ENCODE results near the gene WDR36. TPM values are rescaled to one million over a fixed set of nuclear protein-coding genes. Genes with fewer than 3 reads are reported as not detected.

Gene WDR36
- total RNA-seq, 6 experiments from 2014 or later, result 26.9 to 30.5 (median 28.6) TPM

DNA sequence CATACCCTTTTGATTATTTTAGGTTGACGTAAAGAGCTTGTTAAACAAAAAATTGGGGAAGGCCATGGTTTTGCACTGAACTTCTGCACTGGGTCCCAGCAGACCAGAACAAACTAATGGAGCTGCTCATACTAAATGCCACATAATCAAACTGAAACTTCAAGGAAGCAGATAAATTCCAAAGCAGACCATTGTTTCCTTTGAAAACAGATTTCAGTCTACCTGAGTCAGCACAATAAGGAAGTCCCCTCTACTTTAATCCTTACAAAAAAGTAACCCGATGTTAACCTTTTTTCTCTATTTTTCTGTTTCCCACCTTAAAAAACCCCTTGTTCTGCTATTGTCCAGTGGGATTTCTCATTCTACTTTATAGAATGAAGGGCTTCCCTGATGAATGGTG lies 39.2 kb downstream of the WDR36 start:
- H3K4me3 Mint-ChIP-seq, result no peak overlapping the region
- H3K4me1 Mint-ChIP-seq (ENCODE audit: low read depth), result peaks cover 67% of the 10 kb centered on the region
- TF ChIP-seq, protein P1, sequence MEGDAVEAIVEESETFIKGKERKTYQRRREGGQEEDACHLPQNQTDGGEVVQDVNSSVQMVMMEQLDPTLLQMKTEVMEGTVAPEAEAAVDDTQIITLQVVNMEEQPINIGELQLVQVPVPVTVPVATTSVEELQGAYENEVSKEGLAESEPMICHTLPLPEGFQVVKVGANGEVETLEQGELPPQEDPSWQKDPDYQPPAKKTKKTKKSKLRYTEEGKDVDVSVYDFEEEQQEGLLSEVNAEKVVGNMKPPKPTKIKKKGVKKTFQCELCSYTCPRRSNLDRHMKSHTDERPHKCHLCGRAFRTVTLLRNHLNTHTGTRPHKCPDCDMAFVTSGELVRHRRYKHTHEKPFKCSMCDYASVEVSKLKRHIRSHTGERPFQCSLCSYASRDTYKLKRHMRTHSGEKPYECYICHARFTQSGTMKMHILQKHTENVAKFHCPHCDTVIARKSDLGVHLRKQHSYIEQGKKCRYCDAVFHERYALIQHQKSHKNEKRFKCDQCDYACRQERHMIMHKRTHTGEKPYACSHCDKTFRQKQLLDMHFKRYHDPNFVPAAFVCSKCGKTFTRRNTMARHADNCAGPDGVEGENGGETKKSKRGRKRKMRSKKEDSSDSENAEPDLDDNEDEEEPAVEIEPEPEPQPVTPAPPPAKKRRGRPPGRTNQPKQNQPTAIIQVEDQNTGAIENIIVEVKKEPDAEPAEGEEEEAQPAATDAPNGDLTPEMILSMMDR (IDR thresholded peaks at IDR 0.05), result no peak
- H3K36me3 Mint-ChIP-seq (ENCODE audit: low read depth), result peaks cover 17% of the 10 kb centered on the region
- peak overlapping the region; percentile 40; the same call in 1 of the 2 replicates for H3K27ac Mint-ChIP-seq
- no peaks in the 10 kb centered on the region for H3K9me3 Mint-ChIP-seq
- DNase-seq, result no peak
- peaks cover 3% of the 10 kb centered on the region; the same call in 1 of the 2 replicates for H3K27me3 Mint-ChIP-seq (ENCODE audit: insufficient read depth)

DNA sequence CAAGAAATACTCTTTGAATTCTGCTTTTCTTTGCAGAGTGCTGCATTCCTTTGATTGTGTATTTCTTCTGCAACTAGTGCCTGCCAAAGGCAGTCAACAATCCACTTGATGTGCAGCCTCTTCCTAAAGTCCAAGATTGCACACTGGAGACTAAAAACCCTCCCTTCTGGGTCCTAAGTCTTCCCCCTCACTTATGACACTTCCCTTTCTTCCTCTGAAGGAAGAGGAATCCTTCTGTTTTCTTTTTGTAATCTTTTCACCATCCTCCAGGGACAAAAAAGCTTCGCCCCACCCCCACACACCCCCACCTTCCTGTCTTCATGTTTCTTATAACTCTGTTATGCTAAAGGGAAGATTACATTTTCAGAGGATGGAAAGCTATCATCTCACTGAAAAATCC lies 39.9 kb downstream of the WDR36 start:
- no peak for DNase-seq
- peaks cover 59% of the 10 kb centered on the region for H3K4me1 Mint-ChIP-seq (ENCODE audit: low read depth)
- peaks cover 3% of the 10 kb centered on the region; the same call in 1 of the 2 replicates for H3K27me3 Mint-ChIP-seq (ENCODE audit: insufficient read depth)
- H3K9me3 Mint-ChIP-seq, result no peaks in the 10 kb centered on the region
- no peak overlapping the region for H3K27ac Mint-ChIP-seq
- peaks cover 10% of the 10 kb centered on the region for H3K36me3 Mint-ChIP-seq (ENCODE audit: low read depth)
- TF ChIP-seq, protein P1 (IDR thresholded peaks at IDR 0.05), result no peak
- no peak overlapping the region for H3K4me3 Mint-ChIP-seq

DNA sequence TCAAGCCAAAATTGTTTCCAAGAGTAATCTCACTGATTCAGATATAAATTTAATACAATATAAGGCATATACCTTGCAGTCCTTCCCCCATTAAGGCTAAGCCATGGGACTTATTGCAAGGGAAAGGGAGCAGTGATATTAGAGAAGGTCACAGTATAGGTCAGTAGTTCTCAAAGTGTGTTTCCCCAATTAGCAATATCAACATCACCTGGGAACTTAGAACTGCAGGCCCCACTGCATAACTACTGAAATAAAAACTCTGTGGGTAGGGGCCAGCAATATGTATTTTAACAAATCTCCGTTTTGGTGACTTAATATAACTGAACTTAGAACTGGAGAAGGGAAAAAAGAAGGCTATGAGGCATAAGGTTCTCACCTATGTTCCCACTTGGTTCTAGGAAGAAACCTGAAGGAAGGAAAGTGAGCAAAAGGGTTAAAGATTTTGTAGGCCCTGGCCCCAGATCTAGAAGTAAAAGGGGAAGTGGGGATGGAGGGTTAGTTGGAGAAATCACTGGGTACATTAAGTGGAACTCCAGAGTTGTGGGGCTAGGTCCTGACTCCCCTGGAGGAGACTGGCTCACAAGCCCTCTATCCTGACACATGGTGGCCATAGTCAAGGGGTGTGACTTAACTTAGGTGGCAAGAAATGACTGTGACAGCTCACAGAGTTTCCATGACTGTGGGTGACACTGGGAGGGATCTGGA lies 40.7 kb downstream of the WDR36 start:
- H3K36me3 Mint-ChIP-seq (ENCODE audit: low read depth), result peaks cover 2% of the 10 kb centered on the region
- no peaks in the 10 kb centered on the region for H3K9me3 Mint-ChIP-seq
- peaks cover 3% of the 10 kb centered on the region; the same call in 1 of the 2 replicates for H3K27me3 Mint-ChIP-seq (ENCODE audit: insufficient read depth)
- DNase-seq, result no peak
- no peak overlapping the region for H3K27ac Mint-ChIP-seq
- H3K4me3 Mint-ChIP-seq, result no peak overlapping the region
- peaks cover 51% of the 10 kb centered on the region for H3K4me1 Mint-ChIP-seq (ENCODE audit: low read depth)
- TF ChIP-seq, protein P1 (IDR thresholded peaks at IDR 0.05), result no peak

DNA sequence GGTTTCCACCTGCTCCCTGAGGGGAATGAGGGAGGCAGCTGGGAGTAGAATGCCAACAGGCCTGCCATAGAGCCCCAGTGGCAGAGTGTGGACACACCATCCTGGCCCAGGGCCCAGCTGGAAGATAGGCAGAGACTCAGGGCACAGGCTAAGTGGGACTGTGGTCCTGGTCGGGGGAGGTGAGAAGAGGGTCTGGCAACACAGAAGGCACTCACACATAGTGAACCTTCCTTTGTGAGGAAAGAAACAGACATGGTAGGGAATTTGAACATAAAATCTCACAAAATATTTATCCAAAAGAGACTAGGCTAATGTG lies 41.2 kb downstream of the WDR36 start:
- peaks cover 49% of the 10 kb centered on the region for H3K4me1 Mint-ChIP-seq (ENCODE audit: low read depth)
- H3K27me3 Mint-ChIP-seq (ENCODE audit: insufficient read depth), result peaks cover 3% of the 10 kb centered on the region; the same call in 1 of the 2 replicates
- no peak overlapping the region for H3K27ac Mint-ChIP-seq
- no peak overlapping the region for H3K4me3 Mint-ChIP-seq
- TF ChIP-seq, protein P1 (IDR thresholded peaks at IDR 0.05), result no peak
- H3K9me3 Mint-ChIP-seq, result no peaks in the 10 kb centered on the region
- DNase-seq, result no peak
- H3K36me3 Mint-ChIP-seq (ENCODE audit: low read depth), result no peaks in the 10 kb centered on the region; the same call in 1 of the 2 replicates

DNA sequence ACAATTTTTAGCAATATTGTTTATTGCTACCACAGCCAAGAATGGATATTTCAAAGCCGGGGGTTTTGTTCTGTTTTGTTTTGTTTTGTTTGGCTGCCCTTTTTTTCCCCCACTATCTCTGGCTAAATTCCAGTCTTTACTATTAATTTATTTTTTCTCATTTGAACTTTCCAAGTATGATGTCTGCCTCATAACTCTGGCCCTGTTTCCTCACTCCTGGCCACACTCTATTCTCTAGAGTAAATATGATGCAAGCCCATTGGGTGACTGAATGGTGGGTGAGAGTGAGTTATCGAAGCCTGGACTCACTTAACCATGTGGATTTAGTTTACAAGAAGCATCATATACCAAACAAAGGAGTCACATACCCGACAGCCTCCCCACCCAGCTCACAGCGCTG lies 41.9 kb downstream of the WDR36 start:
- peaks cover 3% of the 10 kb centered on the region; the same call in 1 of the 2 replicates for H3K27me3 Mint-ChIP-seq (ENCODE audit: insufficient read depth)
- H3K4me3 Mint-ChIP-seq, result no peak overlapping the region
- TF ChIP-seq, protein P1 (IDR thresholded peaks at IDR 0.05), result no peak
- no peak for DNase-seq
- no peaks in the 10 kb centered on the region; the same call in 1 of the 2 replicates for H3K36me3 Mint-ChIP-seq (ENCODE audit: low read depth)
- H3K27ac Mint-ChIP-seq, result no peak overlapping the region
- peaks cover 43% of the 10 kb centered on the region for H3K4me1 Mint-ChIP-seq (ENCODE audit: low read depth)
- H3K9me3 Mint-ChIP-seq, result no peaks in the 10 kb centered on the region

All from HFFc6 (cell line).